ENCODE data around the gene LRRC57.

DNA sequence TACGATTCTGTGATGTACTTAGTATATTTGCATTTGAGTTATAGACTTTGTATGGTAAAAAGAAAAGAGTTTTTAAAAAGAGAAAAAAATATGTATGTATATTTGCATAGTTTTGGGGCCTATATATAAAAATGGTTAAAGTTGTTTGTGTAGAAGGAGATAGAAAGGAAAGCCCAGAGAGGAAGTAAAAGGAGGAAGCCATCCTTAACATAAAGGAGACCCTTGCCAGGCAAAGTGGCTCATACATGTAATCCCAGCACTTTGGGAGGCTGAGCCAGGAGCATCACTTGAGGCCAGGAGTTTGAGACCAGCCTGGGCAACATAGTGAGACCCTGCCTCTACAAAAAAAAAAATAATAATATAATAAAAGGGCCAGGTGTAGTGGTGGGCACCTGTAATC, 44.8 kb downstream of the LRRC57 start:
- TF ChIP-seq, protein P1, sequence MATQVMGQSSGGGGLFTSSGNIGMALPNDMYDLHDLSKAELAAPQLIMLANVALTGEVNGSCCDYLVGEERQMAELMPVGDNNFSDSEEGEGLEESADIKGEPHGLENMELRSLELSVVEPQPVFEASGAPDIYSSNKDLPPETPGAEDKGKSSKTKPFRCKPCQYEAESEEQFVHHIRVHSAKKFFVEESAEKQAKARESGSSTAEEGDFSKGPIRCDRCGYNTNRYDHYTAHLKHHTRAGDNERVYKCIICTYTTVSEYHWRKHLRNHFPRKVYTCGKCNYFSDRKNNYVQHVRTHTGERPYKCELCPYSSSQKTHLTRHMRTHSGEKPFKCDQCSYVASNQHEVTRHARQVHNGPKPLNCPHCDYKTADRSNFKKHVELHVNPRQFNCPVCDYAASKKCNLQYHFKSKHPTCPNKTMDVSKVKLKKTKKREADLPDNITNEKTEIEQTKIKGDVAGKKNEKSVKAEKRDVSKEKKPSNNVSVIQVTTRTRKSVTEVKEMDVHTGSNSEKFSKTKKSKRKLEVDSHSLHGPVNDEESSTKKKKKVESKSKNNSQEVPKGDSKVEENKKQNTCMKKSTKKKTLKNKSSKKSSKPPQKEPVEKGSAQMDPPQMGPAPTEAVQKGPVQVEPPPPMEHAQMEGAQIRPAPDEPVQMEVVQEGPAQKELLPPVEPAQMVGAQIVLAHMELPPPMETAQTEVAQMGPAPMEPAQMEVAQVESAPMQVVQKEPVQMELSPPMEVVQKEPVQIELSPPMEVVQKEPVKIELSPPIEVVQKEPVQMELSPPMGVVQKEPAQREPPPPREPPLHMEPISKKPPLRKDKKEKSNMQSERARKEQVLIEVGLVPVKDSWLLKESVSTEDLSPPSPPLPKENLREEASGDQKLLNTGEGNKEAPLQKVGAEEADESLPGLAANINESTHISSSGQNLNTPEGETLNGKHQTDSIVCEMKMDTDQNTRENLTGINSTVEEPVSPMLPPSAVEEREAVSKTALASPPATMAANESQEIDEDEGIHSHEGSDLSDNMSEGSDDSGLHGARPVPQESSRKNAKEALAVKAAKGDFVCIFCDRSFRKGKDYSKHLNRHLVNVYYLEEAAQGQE (IDR thresholded peaks at IDR 0.05; ENCODE audit: insufficient read depth in 1 of 2, low read depth in 2 of 2, low read length in 2 of 2): no peak
- TF ChIP-seq TAF1 (IDR thresholded peaks at IDR 0.05; ENCODE audit: borderline replicate concordance, insufficient read depth, low read length) (no peak), POLR2AphosphoS5 (IDR thresholded peaks at IDR 0.05; ENCODE audit: low read depth, low read length) (no peak), SIN3A (IDR thresholded peaks at IDR 0.05; ENCODE audit: borderline replicate concordance, insufficient read depth, low read length) (no peak), FOXP2 (optimal IDR thresholded peaks at IDR 0.05; ENCODE audit: borderline replicate concordance, extremely low read depth, extremely low read length, insufficient read depth) (no peak)

All from PFSK-1 (cell line).